GM18517 (cell line): ENCODE data around the gene SLC7A6.
A peak's percentile ranks its signal among the peaks of the same experiment; 100 is the strongest.

ENCODE experiments used
- ATAC-seq: cut with Tn5 transposase; IDR thresholded peaks from one replicate; pipeline ENCODE4 v1.9.1; 2021; ENCODE audit warnings: mild to moderate bottlenecking, moderate library complexity; ENCODE audit not compliant: unreplicated experiment

The SLC7A6 gene

GRCh38 chr16:68253721-68254120 is 10.6 kb upstream of the SLC7A6 start:
- no peak for ATAC-seq

GRCh38 chr16:68255712-68256111 is 8.6 kb upstream of the SLC7A6 start:
- no peak for ATAC-seq

DNA sequence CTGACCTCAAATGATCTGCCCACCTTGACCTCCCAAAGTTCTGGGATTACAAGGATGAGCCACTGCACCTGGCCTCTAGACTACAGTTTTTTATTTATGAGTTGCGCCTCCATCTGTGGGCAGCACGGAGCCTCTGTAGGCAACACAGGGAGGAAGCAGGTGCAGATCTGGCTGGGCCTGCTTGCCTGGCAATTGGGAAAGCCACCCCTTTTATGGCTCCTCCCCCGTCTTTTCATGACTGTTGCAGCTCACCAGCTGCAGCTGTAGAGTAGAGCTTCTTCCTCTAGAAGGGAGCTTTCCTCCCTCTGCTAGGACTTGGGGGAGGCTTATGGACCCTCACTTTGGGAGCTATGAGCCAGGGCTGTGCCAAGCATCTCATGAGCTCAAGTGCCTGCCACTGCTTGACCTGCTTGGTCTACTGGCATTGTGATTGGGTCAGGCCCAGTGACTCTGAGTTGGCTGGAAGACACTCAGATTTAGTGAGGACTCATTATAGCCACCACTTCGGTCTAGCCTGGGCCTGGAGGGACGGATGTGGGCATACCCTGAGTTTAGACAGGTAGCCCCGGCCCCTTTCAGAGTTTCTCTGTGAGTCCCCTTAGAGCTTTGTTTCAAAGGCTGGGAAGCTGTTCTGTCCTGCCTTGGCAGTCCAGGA is 6.9 kb upstream of the SLC7A6 start:
- ATAC-seq, result peak; percentile 44

DNA sequence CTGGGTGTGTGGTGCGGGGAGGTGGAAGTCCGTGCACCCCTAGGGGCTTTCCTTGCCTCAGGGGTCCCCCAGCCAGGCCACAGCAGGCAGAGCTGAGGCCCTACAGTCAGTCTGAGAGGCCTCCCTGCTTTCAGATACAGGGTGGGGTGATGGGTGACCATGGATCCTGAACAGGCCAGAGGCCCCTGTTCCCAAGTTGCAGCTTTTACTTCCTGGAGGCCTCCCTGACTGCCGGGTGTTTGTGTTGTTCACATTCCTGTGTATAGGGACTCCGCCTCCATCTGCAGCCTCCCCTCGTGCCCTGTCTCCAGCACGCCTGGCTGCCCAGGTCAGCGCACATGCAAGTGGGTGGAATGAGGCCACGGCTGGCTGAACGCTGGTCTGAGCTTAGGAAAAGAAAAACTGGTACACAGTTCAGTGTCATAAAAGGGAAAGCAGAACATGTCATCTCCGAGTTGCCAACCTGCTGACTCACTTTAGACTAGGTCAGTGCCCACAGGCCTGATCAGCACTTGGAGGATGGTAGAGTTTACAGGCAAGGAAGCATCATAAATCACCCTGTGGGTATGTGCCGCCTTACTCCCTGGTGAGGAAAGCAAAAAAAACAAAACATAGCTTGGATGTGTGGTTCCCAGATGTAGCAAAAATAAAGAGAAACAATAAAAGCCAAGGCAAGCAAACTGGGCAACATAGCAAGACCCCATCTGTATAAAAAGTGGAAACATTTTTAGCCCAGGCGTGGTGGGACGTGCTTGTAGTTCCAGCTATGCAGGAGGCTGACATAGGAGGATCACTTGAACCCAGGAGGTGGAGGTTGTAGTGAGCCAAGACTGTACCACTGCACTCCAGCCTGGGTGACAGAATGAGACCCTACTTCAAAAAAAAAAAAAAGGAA is 6.2 kb upstream of the SLC7A6 start:
- peak; percentile 19 for ATAC-seq

DNA sequence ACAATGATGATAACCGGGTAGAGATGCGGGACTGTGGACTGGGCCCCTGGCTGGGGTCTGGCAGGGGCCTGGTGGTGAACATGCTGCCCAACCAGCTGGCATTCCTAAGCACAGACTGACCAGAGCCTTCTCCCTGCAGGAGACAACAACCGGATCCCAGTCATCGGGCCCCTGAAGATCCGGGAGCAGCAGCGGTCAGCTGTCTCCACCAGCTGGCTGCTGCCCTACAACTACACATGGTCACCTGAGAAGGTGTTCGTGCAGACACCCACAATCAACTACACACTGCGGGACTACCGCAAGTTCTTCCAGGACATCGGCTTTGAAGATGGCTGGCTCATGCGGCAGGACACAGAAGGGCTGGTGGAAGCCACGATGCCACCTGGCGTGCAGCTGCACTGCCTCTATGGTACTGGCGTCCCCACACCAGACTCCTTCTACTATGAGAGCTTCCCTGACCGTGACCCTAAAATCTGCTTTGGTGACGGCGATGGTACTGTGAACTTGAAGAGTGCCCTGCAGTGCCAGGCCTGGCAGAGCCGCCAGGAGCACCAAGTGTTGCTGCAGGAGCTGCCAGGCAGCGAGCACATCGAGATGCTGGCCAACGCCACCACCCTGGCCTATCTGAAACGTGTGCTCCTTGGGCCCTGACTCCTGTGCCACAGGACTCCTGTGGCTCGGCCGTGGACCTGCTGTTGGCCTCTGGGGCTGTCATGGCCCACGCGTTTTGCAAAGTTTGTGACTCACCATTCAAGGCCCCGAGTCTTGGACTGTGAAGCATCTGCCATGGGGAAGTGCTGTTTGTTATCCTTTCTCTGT is 5.1 kb upstream of the SLC7A6 start:
- ATAC-seq, result no peak

- no peak for ATAC-seq
Measured at GRCh38 chr16:68263559-68264127, 683 bp upstream of the SLC7A6 start.

DNA sequence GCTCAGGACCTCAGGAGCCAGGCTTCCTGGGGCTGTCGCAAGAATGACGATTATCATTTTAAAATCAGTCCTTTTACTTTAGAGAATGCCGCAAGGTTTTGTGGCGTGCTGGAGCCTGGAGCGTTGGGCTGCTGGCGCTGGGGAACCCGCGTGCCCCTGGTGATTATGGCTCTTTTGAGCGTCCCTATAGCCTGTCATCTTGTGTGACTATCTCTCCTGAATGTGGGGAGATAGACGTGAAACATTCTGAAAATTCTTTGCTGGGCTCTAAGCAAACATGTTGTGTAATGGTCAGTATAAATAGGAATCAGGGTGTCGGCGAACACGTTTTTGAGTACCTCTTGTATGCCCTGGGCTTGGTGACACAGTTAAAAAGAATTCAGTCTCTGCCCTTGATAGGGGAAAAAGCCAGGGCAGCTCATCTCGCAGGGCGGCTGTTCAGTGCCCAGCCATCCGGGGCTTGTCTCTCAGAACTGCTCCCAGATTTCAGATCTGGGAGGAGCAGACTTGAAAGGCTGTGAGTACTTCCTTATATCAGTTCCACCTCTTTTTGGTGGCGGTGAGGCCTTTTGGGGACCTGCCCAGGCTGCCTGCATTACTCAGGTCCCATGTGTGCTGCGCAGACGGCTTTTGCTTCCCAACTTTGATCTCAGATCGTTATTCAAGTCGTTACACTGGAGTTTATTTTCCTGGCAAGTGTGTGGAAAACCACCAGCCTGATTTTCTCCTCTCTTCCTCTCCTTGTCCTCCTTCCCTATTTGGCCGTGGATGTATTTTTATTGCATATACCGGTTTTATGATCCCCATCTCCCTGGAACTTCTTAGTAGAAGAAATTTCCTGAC is 973 bp downstream of the SLC7A6 start:
- ATAC-seq, result peak; percentile 11

GRCh38 chr16:68267612-68268405 is 3.5 kb downstream of the SLC7A6 start:
- no peak for ATAC-seq

- no peak for ATAC-seq
Measured at GRCh38 chr16:68269793-68270192, 5.5 kb downstream of the SLC7A6 start.

DNA sequence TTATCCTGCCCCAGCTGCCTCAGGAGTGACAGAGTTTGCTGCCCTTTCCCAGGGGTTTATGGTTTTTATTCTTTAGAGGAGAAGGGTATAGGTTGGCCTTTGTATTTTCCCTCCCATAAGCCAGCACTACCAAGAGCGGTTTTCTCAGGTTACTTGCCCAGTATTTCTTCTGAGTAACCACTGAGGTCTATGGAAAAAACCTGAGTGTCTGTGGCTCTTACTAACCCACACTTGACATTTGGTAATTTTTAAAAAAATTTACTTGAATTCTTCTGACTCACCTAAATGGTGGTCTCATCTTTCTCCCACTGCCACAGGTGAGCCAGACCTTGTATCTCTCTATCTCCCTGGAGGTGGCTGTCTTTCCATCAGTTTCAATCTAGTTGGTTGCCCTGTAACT is 6.0 kb downstream of the SLC7A6 start:
- no peak for ATAC-seq

GRCh38 chr16:68272507-68273209 is 8.3 kb downstream of the SLC7A6 start:
- ATAC-seq, result no peak

GRCh38 chr16:68273459-68273858 is 9.1 kb downstream of the SLC7A6 start:
- no peak for ATAC-seq

GRCh38 chr16:68273896-68274295 is 9.6 kb downstream of the SLC7A6 start:
- no peak for ATAC-seq

DNA sequence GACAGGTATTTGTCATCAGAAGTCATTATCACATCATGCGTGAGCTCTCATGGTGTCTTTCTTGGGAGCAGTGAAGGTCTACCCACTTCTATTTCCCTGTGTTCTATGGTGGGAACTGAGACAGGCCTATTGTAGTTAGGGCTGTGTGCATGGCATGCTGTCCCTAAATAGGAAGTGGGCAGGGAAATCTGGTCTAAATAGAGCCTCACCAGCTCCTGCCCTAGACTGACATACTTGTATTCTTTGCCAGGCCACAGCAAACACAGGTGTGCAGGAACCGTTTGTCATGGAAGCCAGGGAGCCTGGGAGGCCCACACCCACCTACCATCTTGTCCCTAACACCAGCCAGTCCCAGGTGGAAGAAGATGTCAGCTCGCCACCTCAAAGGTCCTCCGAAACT is 10.1 kb downstream of the SLC7A6 start:
- no peak for ATAC-seq

DNA sequence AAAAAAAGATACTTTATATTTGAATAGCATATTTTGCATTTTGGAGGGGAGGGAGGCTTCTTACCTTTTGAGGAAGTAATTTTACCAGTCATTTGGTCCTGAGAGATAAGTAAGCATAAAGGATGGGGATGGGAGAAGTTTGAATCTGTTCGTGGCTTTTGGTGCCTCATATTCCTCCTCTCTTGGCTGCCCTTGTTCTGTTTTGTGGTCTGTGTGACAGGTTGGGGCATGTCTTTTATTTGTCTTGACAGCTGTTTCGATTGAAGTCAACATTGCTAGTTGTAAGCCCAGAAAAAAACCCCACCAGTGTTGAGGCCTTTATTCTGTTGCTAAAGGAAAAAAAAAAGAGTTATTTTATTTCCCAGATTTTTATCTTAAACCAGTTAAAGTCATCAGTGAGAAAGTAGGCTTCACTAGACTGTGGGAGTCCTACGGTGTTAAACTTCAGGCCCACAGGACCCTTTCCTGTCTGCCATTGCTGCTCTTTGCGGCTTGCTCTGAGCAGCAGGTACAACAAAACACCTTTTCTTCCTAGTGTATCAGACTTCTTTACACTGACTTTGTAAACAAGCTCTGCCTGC is 11.4 kb downstream of the SLC7A6 start:
- ATAC-seq, result peak; percentile 70

DNA sequence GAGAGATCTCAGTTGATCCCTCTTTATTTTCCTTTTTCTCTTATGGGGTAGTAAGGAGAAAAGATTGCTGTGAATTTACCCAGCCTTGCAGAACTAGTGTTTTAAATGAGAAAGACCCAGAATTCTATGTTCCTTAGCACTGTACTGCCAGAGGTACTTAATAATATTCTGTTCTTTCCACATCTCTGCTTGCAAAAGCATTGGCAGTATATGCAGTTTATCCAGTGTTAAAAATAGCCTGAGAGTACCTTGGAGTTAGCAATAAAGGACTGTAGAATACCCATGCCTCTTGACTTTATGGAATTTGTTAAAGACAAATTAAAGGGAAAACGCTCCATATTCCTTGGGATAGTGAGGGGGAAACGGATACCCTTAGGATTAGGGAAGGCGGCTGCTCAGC is 11.9 kb downstream of the SLC7A6 start:
- no peak for ATAC-seq

GRCh38 chr16:68279726-68280558 is 15.6 kb downstream of the SLC7A6 start:
- ATAC-seq, result no peak
